Keratinocyte (primary cell): ENCODE measurements around the gene EIF3J.
A peak's percentile ranks its signal among the peaks of the same experiment; 100 is the strongest.

Experiments
- CTCF ChIP-seq, 3 experiments: IDR thresholded peaks in 1 of 3; conservative IDR thresholded peaks in 1 of 3; optimal IDR thresholded peaks in 1 of 3; 2 replicates in 2 of 3; 3 replicates in 1 of 3; pipeline versions ENCODE3 to v1.5.1; 2011; ENCODE audit warnings: low read length in 3 of 3, mild to moderate bottlenecking in 3 of 3, moderate library complexity in 2 of 3, control low read depth in 1 of 3, inconsistent platforms in 1 of 3; ENCODE audit not compliant: insufficient read depth in 2 of 3; ENCODE audit errors: extremely low read depth in 1 of 3
- EZH2 ChIP-seq: IDR thresholded peaks from one replicate; pipeline ENCODE4 v1.6.1; 2012; ENCODE audit warnings: inconsistent platforms, mild to moderate bottlenecking, low read length, moderate library complexity

- TF ChIP-seq CTCF (optimal IDR thresholded peaks at IDR 0.05 in 1 of 3, IDR thresholded peaks at IDR 0.05 in 1 of 3, conservative IDR thresholded peaks at IDR 0.05 in 1 of 3; ENCODE audit: extremely low read depth in 1 of 3, insufficient read depth in 2 of 3, low read length in 3 of 3) (peak; percentile 67 to 91 (median 75)), EZH2 (no peak)
These were observed 47.3 kb downstream of the EIF3J start for GRCh38 chr15:44584162-44584749.
